Activated CD4-positive, alpha-beta memory T cell treated with anti-CD3 and anti-CD28 coated beads, Interleukin-2, amount 10 ng/mL, durations not matched to agents 7 days and 5 days (primary cell): Measurements from ENCODE around the gene GFER. TPM values are rescaled to one million over a fixed set of nuclear protein-coding genes. Genes with fewer than 3 reads are reported as not detected.

Experiments used
- CTCF ChIA-PET: fragments of 350-600 bp; sonication (Branson Sonifier 250); formaldehyde crosslinking; loops from one replicate; lab custom pipeline; 2021; ENCODE audit warnings: antibody characterized with exemption, inconsistent platforms; lab: Charles Lee
- POLR2A ChIA-PET: fragments of 350-600 bp; sonication (Branson Sonifier 250); formaldehyde crosslinking; loops from one replicate; lab custom pipeline; 2021; ENCODE audit warnings: antibody characterized with exemption; lab: Charles Lee
- DNase-seq: peaks from one replicate; pipeline ENCODE4 v3.0.0-alpha.2; 2020
- H3K27ac Mint-ChIP-seq: one replicate; pipeline ENCODE4 v1.8.0; 2021; ENCODE audit warnings: mild to moderate bottlenecking, mixed read lengths
- H3K27me3 Mint-ChIP-seq: one replicate; pipeline ENCODE4 v1.8.0; 2021; ENCODE audit warnings: mixed read lengths
- H3K36me3 Mint-ChIP-seq: one replicate; pipeline ENCODE4 v1.8.0; 2021; ENCODE audit warnings: low read depth, mixed read lengths
- H3K4me1 Mint-ChIP-seq: one replicate; pipeline ENCODE4 v1.8.0; 2021; ENCODE audit warnings: mixed read lengths
- H3K4me3 Mint-ChIP-seq: one replicate; pipeline ENCODE4 v1.8.0; 2021; ENCODE audit warnings: mild to moderate bottlenecking, mixed read lengths
- H3K9me3 Mint-ChIP-seq: one replicate; pipeline ENCODE4 v1.8.0; 2021; ENCODE audit warnings: mixed read lengths
- total RNA-seq, 2 experiments: library from RNA; stranded (reverse); gene quantifications; one replicate each; pipeline ENCODE4 v1.2.3, GENCODE V29; 2021

The GFER gene
- total RNA-seq, 2 experiments from 2014 or later, result 29.1 to 32.0 TPM

DNA sequence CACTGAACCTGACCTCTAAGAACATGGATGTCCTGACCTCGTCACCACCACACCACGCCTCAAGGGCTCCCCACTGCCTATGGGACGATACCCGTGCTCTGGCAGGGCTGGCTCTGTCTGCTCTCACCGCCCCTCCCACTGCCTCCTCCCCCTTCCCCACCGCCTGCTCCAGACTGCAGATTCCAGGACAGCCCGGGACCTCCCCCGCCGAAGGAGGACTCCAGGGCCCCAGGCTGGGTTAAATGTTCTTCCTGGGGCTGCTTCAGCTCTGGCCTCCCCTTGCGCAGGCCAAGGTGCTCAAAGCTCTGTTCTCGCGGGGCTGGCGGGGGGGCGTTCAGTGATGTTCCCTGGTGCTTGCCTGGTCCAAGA, 38.7 kb downstream of the GFER start:
- Mint-ChIP-seq H3K9me3 (no peaks in the 10 kb centered on the region), H3K27me3 (peaks cover 44% of the 10 kb centered on the region), H3K36me3 (no peaks in the 10 kb centered on the region), H3K4me3 (peak overlapping the region; percentile 64), H3K27ac (no peak overlapping the region), H3K4me1 (peaks cover 18% of the 10 kb centered on the region)
- DNase-seq, result no peak
- POLR2A ChIA-PET, result interaction anchor here (0.6 to 1.6 kb wide), 8 partner anchors 14 to 132 kb away, joined by 3 to 8 read pairs (median 4); partner anchors contain the start of genes NTHL1, TRAF7 and TSC2
- CTCF ChIA-PET, result interaction anchor here (0.6 to 5.5 kb wide), 18 partner anchors 8 to 509 kb away, joined by 3 to 79 read pairs (median 4); partner anchors contain the start of genes CEMP1, NTHL1, TRAF7 and TSC2

DNA sequence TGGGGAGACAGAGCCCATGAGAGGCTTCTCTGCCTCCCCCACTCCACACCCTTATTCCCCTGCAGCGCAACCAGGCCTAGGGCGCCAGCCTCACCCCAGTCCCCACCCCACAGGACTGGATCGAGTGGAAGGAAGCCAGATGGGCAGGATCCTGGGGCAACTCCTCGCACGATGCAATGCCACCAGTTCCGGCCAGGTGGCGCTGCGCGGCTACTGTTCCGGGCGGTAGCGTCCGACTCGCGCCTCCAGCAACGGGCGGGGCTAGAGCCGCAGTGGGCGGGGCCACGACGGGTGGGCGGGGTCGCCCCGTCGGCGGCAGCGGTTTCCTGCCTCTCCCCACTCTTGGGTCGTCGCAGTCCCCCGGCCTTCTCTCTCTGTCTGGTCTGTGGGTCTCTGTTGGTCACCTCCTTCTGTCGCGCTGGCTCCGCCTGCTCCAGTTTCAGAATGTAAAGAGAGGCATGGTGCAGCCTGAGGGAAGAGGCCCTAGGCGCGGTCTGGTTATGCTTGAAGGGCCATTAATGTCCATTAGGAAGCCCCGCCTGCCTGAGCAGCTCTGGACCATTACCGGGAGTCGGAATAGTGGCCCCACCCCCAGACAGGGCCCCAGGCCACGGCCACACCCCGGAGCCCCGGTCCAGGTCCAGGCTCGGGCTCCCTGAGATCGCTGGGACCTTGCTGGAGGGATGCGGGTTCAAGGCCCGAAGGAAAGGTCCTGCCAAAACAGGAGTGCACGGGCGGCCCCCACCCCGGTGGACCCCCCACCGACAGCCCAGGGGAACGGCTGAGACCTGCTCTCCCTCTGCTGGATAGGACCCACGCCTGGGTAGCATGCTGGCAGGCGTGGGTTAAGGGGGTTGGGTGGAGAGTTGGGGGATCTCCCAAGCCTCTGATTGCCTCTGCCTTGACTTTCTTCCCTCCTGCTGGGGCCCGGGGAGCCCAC, 39.4 kb downstream of the GFER start:
- H3K4me3 Mint-ChIP-seq, result peak overlapping the region; percentile 64
- H3K9me3 Mint-ChIP-seq, result no peaks in the 10 kb centered on the region
- H3K4me1 Mint-ChIP-seq, result peaks cover 19% of the 10 kb centered on the region
- POLR2A ChIA-PET, result interaction anchor here (0.6 to 1.6 kb wide), 8 partner anchors 15 to 132 kb away, joined by 3 to 8 read pairs (median 4); partner anchors contain the start of genes NTHL1, TRAF7 and TSC2
- H3K36me3 Mint-ChIP-seq, result no peaks in the 10 kb centered on the region
- CTCF ChIA-PET, result interaction anchor here (0.6 to 5.5 kb wide), 18 partner anchors 9 to 508 kb away, joined by 3 to 79 read pairs (median 4); partner anchors contain the start of genes CEMP1, NTHL1, TRAF7 and TSC2
- H3K27me3 Mint-ChIP-seq, result peaks cover 47% of the 10 kb centered on the region
- peak; percentile 97 for DNase-seq
- peak overlapping the region; percentile 58 for H3K27ac Mint-ChIP-seq

DNA sequence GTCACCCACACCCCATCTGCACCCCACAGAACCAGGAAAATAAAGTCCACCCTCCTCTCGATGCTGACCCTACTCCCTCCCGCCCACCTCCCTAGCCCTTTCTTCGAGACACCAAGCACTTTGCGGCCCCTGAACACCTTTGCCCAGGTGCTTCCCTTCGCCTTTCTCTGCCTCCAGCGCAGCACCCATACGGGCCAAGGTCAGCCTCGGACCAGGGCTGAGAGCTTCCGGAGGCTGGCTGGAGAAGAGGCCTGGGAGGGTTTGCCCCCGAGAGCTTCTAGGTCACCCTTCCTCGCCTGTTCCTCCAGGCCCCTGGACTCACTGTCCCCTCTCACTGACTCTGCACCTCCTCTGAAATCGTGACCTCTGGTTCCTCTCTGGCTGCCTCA, 40.0 kb downstream of the GFER start:
- ChIA-PET CTCF (interaction anchor here (2.2 to 5.5 kb wide), 2 partner anchors 24 to 116 kb away, joined by 12 to 79 read pairs; partner anchors contain the start of genes NTHL1 and TSC2), POLR2A (interaction anchor here (1.2 kb wide), 1 partner anchor 16 kb away, joined by 3 read pairs; no protein-coding TSS in a partner anchor)
- peaks cover 46% of the 10 kb centered on the region for H3K27me3 Mint-ChIP-seq
- no peaks in the 10 kb centered on the region for H3K36me3 Mint-ChIP-seq
- no peak for DNase-seq
- peaks cover 19% of the 10 kb centered on the region for H3K4me1 Mint-ChIP-seq
- H3K27ac Mint-ChIP-seq, result no peak overlapping the region
- H3K9me3 Mint-ChIP-seq, result no peaks in the 10 kb centered on the region
- H3K4me3 Mint-ChIP-seq, result no peak overlapping the region

DNA sequence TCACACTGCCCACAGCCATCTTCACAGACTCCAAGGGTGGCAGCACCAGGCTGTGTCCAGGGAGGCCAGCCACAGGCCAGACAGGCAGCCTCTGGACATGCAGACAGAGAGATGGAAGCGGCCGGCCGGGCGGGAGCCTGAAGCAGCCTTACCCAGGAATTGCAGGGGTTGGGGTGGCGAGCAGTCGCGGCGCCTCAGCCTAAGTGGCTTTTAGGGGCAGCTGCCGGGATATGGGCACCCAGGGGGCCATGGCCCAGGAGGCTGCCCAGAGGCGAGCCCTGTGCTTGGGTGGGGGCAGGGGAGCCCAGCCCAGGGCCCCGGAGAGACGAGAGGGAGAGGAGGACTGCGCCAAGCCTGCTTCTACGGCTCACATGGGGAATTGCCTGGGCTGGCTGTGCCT, 41.3 kb downstream of the GFER start:
- H3K4me1 Mint-ChIP-seq, result peaks cover 19% of the 10 kb centered on the region
- no peak overlapping the region for H3K4me3 Mint-ChIP-seq
- peaks cover 44% of the 10 kb centered on the region for H3K27me3 Mint-ChIP-seq
- no peak overlapping the region for H3K27ac Mint-ChIP-seq
- no peaks in the 10 kb centered on the region for H3K9me3 Mint-ChIP-seq
- ChIA-PET POLR2A (interaction anchor here (1.0 kb wide), 1 partner anchor 130 kb away, joined by 6 read pairs; the partner anchor contains the start of gene TRAF7), CTCF (interaction anchor here (5.5 kb wide), 1 partner anchor 115 kb away, joined by 79 read pairs; no protein-coding TSS in a partner anchor)
- no peaks in the 10 kb centered on the region for H3K36me3 Mint-ChIP-seq
- no peak for DNase-seq

DNA sequence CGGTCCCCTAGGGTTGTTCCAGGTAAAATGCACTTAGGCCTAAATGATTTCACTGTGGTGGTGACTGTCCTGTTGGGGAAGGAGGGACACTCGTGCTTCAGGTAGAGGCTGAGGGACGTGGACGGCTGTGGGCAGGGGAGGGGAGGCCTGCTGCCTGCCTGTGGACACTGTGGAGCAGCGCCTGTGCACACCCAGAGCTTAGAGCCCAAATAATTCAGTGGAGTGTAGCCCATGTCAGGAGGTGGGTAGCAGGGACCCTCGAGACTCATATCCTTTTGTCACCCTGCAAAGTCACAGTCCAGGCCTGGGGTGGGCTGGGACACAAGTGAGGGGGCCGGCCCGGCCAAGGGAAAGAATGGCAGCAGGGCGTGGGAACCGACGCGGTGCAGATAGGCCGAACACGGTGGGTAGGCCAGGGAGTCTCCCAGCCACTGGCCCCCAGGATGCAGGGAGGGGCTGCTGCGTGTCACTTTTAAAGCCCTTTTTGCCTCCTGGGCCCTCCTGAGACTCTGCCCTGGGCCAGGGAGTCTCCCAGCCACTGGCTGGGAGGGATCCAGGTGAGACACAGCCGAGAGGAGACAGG, 42.0 kb downstream of the GFER start:
- no peaks in the 10 kb centered on the region for H3K36me3 Mint-ChIP-seq
- POLR2A ChIA-PET, result no interaction called here
- H3K27ac Mint-ChIP-seq, result no peak overlapping the region
- H3K4me3 Mint-ChIP-seq, result peak overlapping the region; percentile 14
- CTCF ChIA-PET, result interaction anchor here (5.5 kb wide), 1 partner anchor 114 kb away, joined by 79 read pairs; no protein-coding TSS in a partner anchor
- H3K9me3 Mint-ChIP-seq, result no peaks in the 10 kb centered on the region
- H3K27me3 Mint-ChIP-seq, result peaks cover 39% of the 10 kb centered on the region
- peaks cover 16% of the 10 kb centered on the region for H3K4me1 Mint-ChIP-seq
- no peak for DNase-seq

DNA sequence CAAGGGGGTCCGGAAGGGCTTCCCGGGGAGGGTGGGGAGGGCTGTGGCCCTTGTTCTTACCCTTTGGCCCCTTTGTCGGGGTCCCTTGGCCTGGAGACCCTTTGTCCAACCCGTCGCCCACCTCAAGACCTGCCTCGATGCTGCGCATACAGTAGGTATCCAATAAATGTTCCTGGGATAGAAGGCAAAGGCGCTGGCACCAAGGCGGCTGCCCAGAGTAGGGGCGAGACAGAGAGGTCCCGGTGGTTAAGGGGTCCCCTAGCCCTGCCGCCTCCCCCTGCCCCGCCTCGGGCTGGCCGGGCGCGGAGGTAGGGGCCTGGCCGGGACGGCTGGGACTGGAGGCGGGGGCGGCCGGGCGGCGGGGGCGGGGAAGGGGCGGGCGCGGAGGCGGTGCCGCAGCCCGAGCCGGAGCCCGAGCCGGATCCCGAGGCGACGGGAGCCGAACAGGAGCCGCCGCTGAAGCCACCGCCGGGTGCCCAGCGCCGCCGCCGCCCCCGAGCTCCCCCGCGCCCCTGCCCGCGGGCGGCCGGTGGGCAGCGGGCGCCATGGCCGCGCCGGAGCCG, 42.5 kb downstream of the GFER start, which contains the start of gene NHERF2:
Gene NHERF2 (plus strand): TSS at position 442 of the 563 bp plus-strand sequence. CDS start 104 bp downstream, at position 546.
- Mint-ChIP-seq H3K9me3 (no peaks in the 10 kb centered on the region), H3K4me1 (peaks cover 16% of the 10 kb centered on the region), H3K36me3 (no peaks in the 10 kb centered on the region), H3K27ac (no peak within 1 kb of the TSS), H3K4me3 (peak within 1 kb of the TSS; percentile 45), H3K27me3 (peaks cover 37% of the 10 kb centered on the region)
- DNase-seq, result peak; percentile 34
- ChIA-PET POLR2A (no interaction called here), CTCF (no interaction called here)

DNA sequence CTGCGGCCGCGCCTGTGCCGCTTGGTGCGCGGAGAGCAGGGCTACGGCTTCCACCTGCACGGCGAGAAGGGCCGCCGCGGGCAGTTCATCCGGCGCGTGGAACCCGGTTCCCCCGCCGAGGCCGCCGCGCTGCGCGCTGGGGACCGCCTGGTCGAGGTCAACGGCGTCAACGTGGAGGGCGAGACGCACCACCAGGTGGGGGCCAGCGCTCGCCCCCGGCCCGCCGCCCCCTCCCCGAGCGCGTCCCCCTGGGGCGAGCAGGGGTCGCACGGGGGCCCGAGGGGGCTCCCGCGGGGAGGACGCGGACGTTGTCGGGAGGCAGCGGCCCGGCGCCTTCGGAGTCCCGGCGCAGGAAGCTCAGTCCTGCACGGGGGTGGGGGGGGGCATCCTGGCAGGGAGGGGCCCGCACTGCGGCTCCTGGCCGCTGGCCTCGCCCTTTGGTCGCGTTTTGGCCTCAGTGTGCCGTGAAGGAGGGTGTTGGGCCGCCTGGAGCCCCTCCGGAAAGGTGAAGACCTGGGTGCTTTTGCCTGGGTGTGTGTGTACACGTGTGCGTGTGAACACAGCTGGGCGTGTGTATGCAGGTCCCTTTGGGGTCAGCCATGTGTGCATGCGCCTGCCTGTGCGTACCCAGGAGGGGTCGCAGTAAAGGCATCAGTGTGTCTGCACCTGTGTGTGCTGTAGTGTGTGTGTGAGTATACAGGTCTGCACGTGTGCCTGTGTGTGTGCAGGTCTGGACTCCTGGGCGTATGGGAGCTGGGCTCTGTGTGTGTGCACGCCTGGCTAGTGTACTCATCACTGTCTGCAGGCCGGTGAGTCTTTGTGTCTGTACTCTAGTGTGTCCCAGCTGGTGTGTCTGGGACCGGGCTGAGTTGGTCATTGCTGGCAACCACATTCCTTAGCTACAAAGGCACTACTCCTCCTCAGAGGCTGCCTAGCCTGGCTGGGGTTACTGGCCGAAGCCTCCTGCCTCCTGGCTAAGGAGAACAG, 43.3 kb downstream of the GFER start:
- H3K27ac Mint-ChIP-seq, result no peak overlapping the region
- peak overlapping the region; percentile 45 for H3K4me3 Mint-ChIP-seq
- no peaks in the 10 kb centered on the region for H3K36me3 Mint-ChIP-seq
- ChIA-PET POLR2A (interaction anchor here (1.2 to 2.0 kb wide), 4 partner anchors 18 to 128 kb away, joined by 3 to 10 read pairs (median 4); partner anchors contain the start of genes NTHL1, TRAF7, TSC2 and ZNF598), CTCF (no interaction called here)
- H3K9me3 Mint-ChIP-seq, result no peaks in the 10 kb centered on the region
- no peak for DNase-seq
- H3K27me3 Mint-ChIP-seq, result peaks cover 31% of the 10 kb centered on the region
- H3K4me1 Mint-ChIP-seq, result peaks cover 16% of the 10 kb centered on the region

DNA sequence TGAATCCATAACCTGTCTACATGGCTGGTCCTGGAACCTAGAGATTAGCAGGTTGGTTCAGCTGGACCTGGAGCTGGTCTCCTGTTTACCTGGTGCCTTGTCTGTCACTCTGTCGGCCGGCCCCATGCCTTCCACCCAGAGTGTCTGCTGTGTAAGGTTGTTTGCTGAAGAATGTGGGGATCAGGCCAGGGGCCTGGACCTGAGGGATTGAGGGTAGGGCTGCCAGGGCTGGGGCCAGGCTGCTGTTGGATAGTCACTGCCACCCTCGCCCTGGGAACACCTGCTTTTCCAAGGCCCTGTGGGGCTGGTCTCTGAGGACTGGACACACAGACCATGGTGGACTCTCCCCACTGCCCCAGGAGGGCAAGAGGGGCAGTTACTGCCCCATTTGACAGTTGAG, 44.2 kb downstream of the GFER start:
- Mint-ChIP-seq H3K9me3 (no peaks in the 10 kb centered on the region), H3K4me1 (peaks cover 9% of the 10 kb centered on the region), H3K36me3 (no peaks in the 10 kb centered on the region), H3K27me3 (peaks cover 25% of the 10 kb centered on the region), H3K4me3 (no peak overlapping the region), H3K27ac (no peak overlapping the region)
- ChIA-PET CTCF (no interaction called here), POLR2A (interaction anchor here (1.2 to 2.0 kb wide), 4 partner anchors 18 to 127 kb away, joined by 3 to 10 read pairs (median 4); partner anchors contain the start of genes NTHL1, TRAF7, TSC2 and ZNF598)
- no peak for DNase-seq

DNA sequence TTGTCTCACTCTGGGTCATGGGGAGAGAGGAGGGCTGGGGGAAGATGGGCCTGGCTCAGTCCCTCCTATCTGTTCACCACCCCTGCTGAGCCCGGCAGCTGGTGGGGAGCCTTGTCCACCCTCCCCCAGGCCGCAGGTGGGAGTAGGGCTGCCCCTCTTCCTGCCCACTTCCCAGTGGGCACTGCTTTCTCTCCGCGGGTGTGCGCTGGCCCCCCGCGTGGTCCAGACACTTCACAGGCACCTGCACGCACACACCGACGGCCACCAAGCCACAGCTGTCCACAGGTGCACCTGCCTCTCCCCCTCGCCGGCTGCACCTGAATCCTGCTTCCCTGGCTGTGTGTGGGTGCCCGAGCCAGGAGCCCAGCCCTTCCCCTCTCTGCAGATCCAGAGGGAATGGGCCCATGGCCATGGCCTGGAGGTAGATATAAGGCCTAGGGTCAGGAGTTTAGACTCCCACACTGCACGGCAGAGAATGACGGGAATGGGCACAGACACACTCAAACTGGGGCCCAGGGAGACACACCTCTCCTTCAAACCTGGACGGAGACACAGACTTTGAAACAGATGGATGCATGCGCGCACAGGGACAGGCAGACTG, 44.7 kb downstream of the GFER start:
- ChIA-PET POLR2A (interaction anchor here (1.8 to 2.0 kb wide), 2 partner anchors 19 to 126 kb away, joined by 4 to 10 read pairs; partner anchors contain the start of genes NTHL1, TRAF7 and TSC2), CTCF (no interaction called here)
- no peaks in the 10 kb centered on the region for H3K36me3 Mint-ChIP-seq

DNA sequence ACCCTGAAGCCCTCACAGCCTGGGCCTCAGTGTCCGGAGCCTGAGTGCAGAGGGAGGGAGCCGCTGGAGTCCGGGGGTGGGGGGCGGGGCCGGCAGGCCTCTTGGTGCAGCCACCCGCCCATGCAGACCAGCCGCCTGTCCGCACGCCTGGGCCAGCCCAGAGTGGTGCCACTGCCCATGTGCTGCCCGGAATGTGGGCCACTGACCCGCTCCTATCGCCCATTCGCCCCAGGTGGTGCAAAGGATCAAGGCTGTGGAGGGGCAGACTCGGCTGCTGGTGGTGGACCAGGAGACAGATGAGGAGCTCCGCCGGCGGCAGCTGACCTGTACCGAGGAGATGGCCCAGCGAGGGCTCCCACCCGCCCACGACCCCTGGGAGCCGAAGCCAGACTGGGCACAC, 45.4 kb downstream of the GFER start:
- POLR2A ChIA-PET, result no interaction called here
- H3K36me3 Mint-ChIP-seq, result no peaks in the 10 kb centered on the region
- H3K27ac Mint-ChIP-seq, result no peak overlapping the region
- H3K9me3 Mint-ChIP-seq, result no peaks in the 10 kb centered on the region
- DNase-seq, result no peak
- no peak overlapping the region for H3K4me3 Mint-ChIP-seq
- peaks cover 5% of the 10 kb centered on the region for H3K4me1 Mint-ChIP-seq
- CTCF ChIA-PET, result interaction anchor here (1.0 kb wide), 1 partner anchor 19 kb away, joined by 3 read pairs; the partner anchor contains the start of gene TSC2
- H3K27me3 Mint-ChIP-seq, result peaks cover 25% of the 10 kb centered on the region

More for the DNA sequence above, 44.7 kb downstream of the GFER start:
- Mint-ChIP-seq H3K4me3 (no peak overlapping the region), H3K27ac (no peak overlapping the region), H3K9me3 (no peaks in the 10 kb centered on the region), H3K4me1 (peaks cover 7% of the 10 kb centered on the region), H3K27me3 (peaks cover 25% of the 10 kb centered on the region)
- DNase-seq, result no peak

DNA sequence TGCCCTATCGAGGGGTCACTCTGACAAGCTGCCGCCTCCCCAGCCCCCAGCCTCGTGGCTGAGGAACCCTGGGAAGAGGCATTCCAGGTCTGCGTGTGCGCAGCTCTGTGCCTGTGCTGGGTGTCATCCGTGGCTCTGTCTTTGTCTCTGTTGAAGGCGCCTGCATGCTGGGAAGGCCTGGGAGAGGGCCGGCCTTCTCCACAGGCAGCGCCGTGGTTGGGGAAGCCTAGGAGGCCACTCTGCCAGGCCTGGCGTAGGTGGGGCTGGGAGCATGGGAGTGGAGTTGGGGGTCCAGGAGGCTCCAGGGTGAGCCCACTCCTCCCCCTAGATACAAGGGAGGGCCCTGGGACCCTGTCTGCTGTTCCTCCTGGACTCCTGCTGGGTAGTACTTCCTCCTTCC, 46.0 kb downstream of the GFER start:
- Mint-ChIP-seq H3K4me1 (peaks cover 4% of the 10 kb centered on the region), H3K27me3 (peaks cover 24% of the 10 kb centered on the region), H3K36me3 (no peaks in the 10 kb centered on the region), H3K9me3 (no peaks in the 10 kb centered on the region), H3K27ac (no peak overlapping the region), H3K4me3 (no peak overlapping the region)
- CTCF ChIA-PET, result interaction anchor here (1.0 to 1.6 kb wide), 2 partner anchors 18 to 111 kb away, joined by 3 read pairs; partner anchors contain the start of gene TSC2
- POLR2A ChIA-PET, result no interaction called here
- DNase-seq, result no peak
